Mesendoderm (in vitro differentiated cells): ENCODE results near the gene METTL5.

Experiments used
- DNase-seq: peaks from one replicate; pipeline ENCODE4 v3.0.0; 2013
- H2AK5ac ChIP-seq: 2 replicates; pipeline ENCODE4 v1.6.1; 2013; ENCODE audit warnings: low read length, inconsistent platforms
- H2BK120ac ChIP-seq: 2 replicates; pipeline ENCODE4 v1.6.1; 2013; ENCODE audit warnings: low read depth, mild to moderate bottlenecking, low read length, moderate library complexity, mixed read lengths
- H2BK15ac ChIP-seq: replicated peaks from 2 replicates; pipeline ENCODE4 v1.6.1; 2013; ENCODE audit warnings: low read depth, mild to moderate bottlenecking, moderate library complexity
- H2BK5ac ChIP-seq: 2 replicates; pipeline ENCODE4 v1.6.1; 2013; ENCODE audit warnings: low read length, inconsistent platforms
- H3K18ac ChIP-seq: 2 replicates; pipeline ENCODE4 v1.6.1; 2013; ENCODE audit warnings: mild to moderate bottlenecking, low read length, mixed read lengths
- H3K23ac ChIP-seq: one replicate; pipeline ENCODE4 v1.6.1; 2013; ENCODE audit warnings: low read length
- H3K27ac ChIP-seq: 2 replicates; pipeline ENCODE4 v1.5.1; 2013; ENCODE audit warnings: low read depth, mild to moderate bottlenecking, inconsistent platforms, low read length, moderate library complexity
- H3K27me3 ChIP-seq: 2 replicates; pipeline ENCODE4 v1.6.1; 2013; ENCODE audit warnings: low read length, control low read depth, mild to moderate bottlenecking, inconsistent platforms; ENCODE audit not compliant: insufficient read depth, poor library complexity
- H3K36me3 ChIP-seq: 2 replicates; pipeline ENCODE4 v1.6.1; 2013; ENCODE audit warnings: low read length, inconsistent platforms; ENCODE audit not compliant: control insufficient read depth, insufficient read depth
- H3K4ac ChIP-seq: one replicate; pipeline ENCODE4 v1.6.1; 2013; ENCODE audit warnings: low read depth, mild to moderate bottlenecking, low read length, moderate library complexity
- H3K4me1 ChIP-seq: 2 replicates; pipeline ENCODE4 v1.6.1; 2013; ENCODE audit warnings: low read depth, low read length, inconsistent platforms; ENCODE audit not compliant: control insufficient read depth
- H3K4me2 ChIP-seq: 2 replicates; pipeline ENCODE4 v1.6.1; 2013; ENCODE audit warnings: low read length
- H3K4me3 ChIP-seq: 2 replicates; pipeline ENCODE4 v1.5.1; 2013; ENCODE audit warnings: mild to moderate bottlenecking, low read length
- H3K56ac ChIP-seq: one replicate; pipeline ENCODE4 v1.6.1; 2013; ENCODE audit warnings: low read length
- H3K79me1 ChIP-seq: 2 replicates; pipeline ENCODE4 v1.6.1; 2013; ENCODE audit warnings: low read length, inconsistent platforms
- H3K79me2 ChIP-seq: 2 replicates; pipeline ENCODE4 v1.6.1; 2013; ENCODE audit warnings: mild to moderate bottlenecking, low read length; ENCODE audit not compliant: control insufficient read depth, insufficient read depth
- H3K9ac ChIP-seq: 2 replicates; pipeline ENCODE4 v1.6.1; 2013; ENCODE audit warnings: low read length, inconsistent platforms
- H4K5ac ChIP-seq: one replicate; pipeline ENCODE4 v1.6.1; 2013; ENCODE audit warnings: low read length
- H4K8ac ChIP-seq: one replicate; pipeline ENCODE4 v1.6.1; 2013; ENCODE audit warnings: low read depth, mild to moderate bottlenecking, control low read depth, low read length, moderate library complexity
- WGBS: extraction: QIAGEN DNeasy Blood & Tissue Kit; methylation state at CpG from one replicate; pipeline ENCODE4 v1.1.7; 2013; ENCODE audit warnings: low lambda C conversion rate, missing lambda C conversion rate; ENCODE audit not compliant: insufficient coverage; ENCODE audit errors: extremely low coverage; 5-methylcytosine and 5-hydroxymethylcytosine counted together

The METTL5 gene

GRCh38 chr2:169796441-169796840 lies 28.3 kb downstream of the METTL5 start:
- WGBS, result no CpG with 5 or more reads among the region's 6 CpGs
- no peak overlapping the region for H2AK5ac ChIP-seq

DNA sequence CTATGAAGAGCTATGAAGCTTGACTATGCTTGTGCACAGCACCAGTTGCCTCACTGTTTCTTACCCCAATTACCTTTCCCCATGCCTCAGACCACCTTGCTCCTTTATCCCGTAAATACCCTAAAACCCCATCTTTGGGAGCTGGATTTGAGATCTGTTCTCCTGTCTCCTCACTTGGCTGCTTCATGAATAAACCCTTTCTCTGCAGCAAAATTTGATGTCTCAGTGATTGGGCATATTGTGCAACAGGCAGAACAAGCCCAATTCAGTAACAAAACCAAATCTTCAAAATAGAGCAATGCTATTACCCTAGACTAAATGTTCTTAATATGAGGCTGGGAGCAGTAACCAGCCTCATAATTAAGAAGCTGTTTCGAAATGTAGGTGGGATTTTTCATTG lies 29.5 kb downstream of the METTL5 start:
- H3K36me3 ChIP-seq, result no peaks in the 10 kb centered on the region
- peaks cover 13% of the 10 kb centered on the region for H3K79me2 ChIP-seq
- DNase-seq, result no peak
- no peak overlapping the region for H2BK5ac ChIP-seq
- H3K9ac ChIP-seq, result no peak overlapping the region
- H3K27me3 ChIP-seq, result no peaks in the 10 kb centered on the region
- H3K4me2 ChIP-seq, result no peak overlapping the region
- no peak overlapping the region for H4K8ac ChIP-seq
- no peak overlapping the region for H2BK15ac ChIP-seq
- H2BK120ac ChIP-seq, result no peak overlapping the region
- H3K18ac ChIP-seq, result no peak overlapping the region
- H3K4me1 ChIP-seq, result no peaks in the 10 kb centered on the region
- no peak overlapping the region for H3K56ac ChIP-seq
- no peak overlapping the region for H2AK5ac ChIP-seq
- WGBS, result no CpG with 5 or more reads among the region's 2 CpGs
- no peak overlapping the region for H3K4me3 ChIP-seq
- no peak overlapping the region for H3K27ac ChIP-seq
- no peak overlapping the region for H3K23ac ChIP-seq
- no peak overlapping the region for H3K4ac ChIP-seq
- H3K79me1 ChIP-seq, result no peaks in the 10 kb centered on the region
- H4K5ac ChIP-seq, result no peak overlapping the region

More at GRCh38 chr2:169796441-169796840, 28.3 kb downstream of the METTL5 start:
- no peak overlapping the region for H3K4me2 ChIP-seq
- no peak overlapping the region for H2BK15ac ChIP-seq
- H3K79me1 ChIP-seq, result no peaks in the 10 kb centered on the region
- no peak overlapping the region for H2BK5ac ChIP-seq
- no peak overlapping the region for H3K18ac ChIP-seq
- no peak overlapping the region for H3K9ac ChIP-seq
- H3K27me3 ChIP-seq, result no peaks in the 10 kb centered on the region
- no peak overlapping the region for H4K5ac ChIP-seq
- no peak overlapping the region for H2BK120ac ChIP-seq
- H3K4me1 ChIP-seq, result no peaks in the 10 kb centered on the region
- H3K23ac ChIP-seq, result no peak overlapping the region
- H3K4me3 ChIP-seq, result no peak overlapping the region
- H3K79me2 ChIP-seq, result peaks cover 16% of the 10 kb centered on the region
- H3K27ac ChIP-seq, result no peak overlapping the region
- H3K4ac ChIP-seq, result no peak overlapping the region
- no peaks in the 10 kb centered on the region for H3K36me3 ChIP-seq
- no peak overlapping the region for H3K56ac ChIP-seq
- no peak for DNase-seq
- H4K8ac ChIP-seq, result no peak overlapping the region

DNA sequence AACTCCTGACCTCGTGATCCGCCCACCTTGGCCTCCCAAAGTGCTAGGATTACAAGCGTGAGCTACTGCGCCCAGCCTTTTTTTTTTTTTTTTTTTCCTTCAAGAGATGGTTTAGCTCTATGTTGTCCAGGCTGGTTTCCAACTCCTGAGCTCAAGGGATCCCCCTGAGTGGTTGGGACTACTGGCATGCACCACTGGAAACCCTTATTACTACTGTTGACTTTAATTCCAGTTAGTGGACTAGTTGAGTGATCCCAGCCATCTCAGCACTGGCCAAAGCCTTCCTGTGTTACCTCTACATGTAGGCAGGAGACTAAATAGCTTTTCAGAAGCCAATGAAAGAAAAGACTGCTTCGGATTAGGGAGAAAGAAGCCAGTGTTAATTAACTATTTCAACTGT lies 34.1 kb downstream of the METTL5 start:
- no peak overlapping the region for H2BK15ac ChIP-seq

GRCh38 chr2:169782513-169782912 lies 42.2 kb downstream of the METTL5 start:
- Histone ChIP-seq H3K36me3 (no peaks in the 10 kb centered on the region), H2BK5ac (no peak overlapping the region), H2BK15ac (no peak overlapping the region), H3K4me2 (no peak overlapping the region), H3K23ac (no peak overlapping the region), H3K79me2 (no peaks in the 10 kb centered on the region), H3K79me1 (no peaks in the 10 kb centered on the region), H3K4ac (no peak overlapping the region), H3K4me1 (no peaks in the 10 kb centered on the region), H3K9ac (no peak overlapping the region), H4K8ac (no peak overlapping the region), H2BK120ac (no peak overlapping the region), H3K27ac (no peak overlapping the region), H2AK5ac (no peak overlapping the region), H3K18ac (no peak overlapping the region), H3K27me3 (no peaks in the 10 kb centered on the region), H3K4me3 (no peak overlapping the region), H3K56ac (no peak overlapping the region), H4K5ac (no peak overlapping the region)
- WGBS, result no CpG with 5 or more reads among the region's 1 CpG
- peak; percentile 17 for DNase-seq

More for the DNA sequence above, 34.1 kb downstream of the METTL5 start:
- no peaks in the 10 kb centered on the region for H3K36me3 ChIP-seq
- no peak overlapping the region for H4K5ac ChIP-seq
- H3K27me3 ChIP-seq, result no peaks in the 10 kb centered on the region
- H3K23ac ChIP-seq, result no peak overlapping the region
- DNase-seq, result no peak
- H2BK120ac ChIP-seq, result no peak overlapping the region
- no peak overlapping the region for H3K4me2 ChIP-seq
- no peak overlapping the region for H3K18ac ChIP-seq
- WGBS, result no CpG with 5 or more reads among the region's 5 CpGs
- H3K79me1 ChIP-seq, result no peaks in the 10 kb centered on the region
- no peak overlapping the region for H2BK5ac ChIP-seq
- H3K79me2 ChIP-seq, result no peaks in the 10 kb centered on the region
- no peak overlapping the region for H3K27ac ChIP-seq
- H4K8ac ChIP-seq, result no peak overlapping the region
- H3K4me1 ChIP-seq, result no peaks in the 10 kb centered on the region
- H3K4ac ChIP-seq, result no peak overlapping the region
- no peak overlapping the region for H3K56ac ChIP-seq
- H2AK5ac ChIP-seq, result no peak overlapping the region
- no peak overlapping the region for H3K4me3 ChIP-seq
- no peak overlapping the region for H3K9ac ChIP-seq

DNA sequence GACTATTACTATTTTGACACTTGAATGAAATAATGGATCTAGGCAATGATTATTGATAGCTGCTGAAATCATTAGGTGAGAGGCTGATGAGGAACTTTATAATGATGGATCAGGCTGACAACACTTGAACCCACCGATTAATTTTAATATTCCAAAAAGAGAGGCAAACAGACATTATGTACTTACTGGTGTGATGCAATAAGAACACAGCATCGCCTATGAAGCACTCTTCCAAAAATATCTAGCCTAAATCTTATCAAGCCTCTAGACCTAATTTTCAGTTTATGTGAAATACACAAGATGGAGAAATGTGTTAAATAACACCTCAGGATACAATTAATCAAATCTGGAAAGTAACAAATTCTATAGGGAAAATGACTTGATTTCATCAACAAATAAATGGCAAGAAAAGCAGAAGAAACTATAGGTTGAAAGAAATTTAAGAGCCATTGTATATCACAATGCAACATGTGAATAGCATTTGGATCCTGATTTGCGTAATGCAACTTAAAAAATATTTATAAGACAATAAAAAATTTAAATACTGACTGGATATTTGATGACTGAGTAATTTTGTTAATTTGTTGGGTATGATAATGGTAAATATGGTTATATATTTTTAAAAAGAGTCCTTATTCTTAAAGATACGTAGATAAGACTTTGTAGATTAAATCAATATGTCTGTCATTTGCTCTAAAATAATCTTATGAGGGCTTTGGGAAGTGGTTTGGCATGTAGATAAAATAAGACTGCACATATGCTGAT lies 43.3 kb downstream of the METTL5 start:
- Histone ChIP-seq H3K9ac (no peak overlapping the region), H3K79me1 (no peaks in the 10 kb centered on the region), H3K23ac (no peak overlapping the region), H3K79me2 (no peaks in the 10 kb centered on the region), H3K36me3 (no peaks in the 10 kb centered on the region), H2BK5ac (no peak overlapping the region), H2BK120ac (no peak overlapping the region), H3K4me3 (no peak overlapping the region), H3K4me1 (no peaks in the 10 kb centered on the region), H2BK15ac (no peak overlapping the region), H3K27me3 (no peaks in the 10 kb centered on the region), H3K56ac (no peak overlapping the region), H4K8ac (no peak overlapping the region), H2AK5ac (no peak overlapping the region), H4K5ac (no peak overlapping the region), H3K4ac (no peak overlapping the region), H3K4me2 (no peak overlapping the region), H3K27ac (no peak overlapping the region), H3K18ac (no peak overlapping the region)
- WGBS, result 100% methylated on average over 1 of the region's 4 CpGs
- no peak for DNase-seq

GRCh38 chr2:169778446-169778845 lies 46.3 kb downstream of the METTL5 start:
- no CpG with 5 or more reads among the region's 3 CpGs for WGBS
- Histone ChIP-seq H2AK5ac (no peak overlapping the region), H3K4ac (no peak overlapping the region), H3K79me1 (no peaks in the 10 kb centered on the region), H4K8ac (no peak overlapping the region), H2BK15ac (no peak overlapping the region), H3K4me3 (no peak overlapping the region), H2BK5ac (no peak overlapping the region), H3K23ac (no peak overlapping the region), H3K56ac (no peak overlapping the region), H3K18ac (no peak overlapping the region), H4K5ac (no peak overlapping the region), H3K9ac (no peak overlapping the region), H3K27me3 (no peaks in the 10 kb centered on the region), H2BK120ac (no peak overlapping the region), H3K79me2 (no peaks in the 10 kb centered on the region), H3K4me1 (no peaks in the 10 kb centered on the region), H3K36me3 (no peaks in the 10 kb centered on the region), H3K27ac (no peak overlapping the region), H3K4me2 (no peak overlapping the region)
- DNase-seq, result no peak
